LNCaP clone FGC (cell line): ENCODE measurements around the gene CACHD1.

ENCODE experiments used
- DNase-seq: peaks from one replicate; pipeline ENCODE4 v3.0.0-alpha.2; 2011; ENCODE audit warnings: low read depth
- H3K4me3 ChIP-seq: 2 replicates; pipeline ENCODE4 v1.5.1; 2011; ENCODE audit warnings: mild to moderate bottlenecking, low read depth, low read length, control low read depth
- CTCF ChIP-seq: IDR thresholded peaks from 2 replicates; pipeline ENCODE4 v1.5.1; 2012; ENCODE audit warnings: mild to moderate bottlenecking; ENCODE audit not compliant: control insufficient read depth, insufficient read depth; ENCODE audit errors: extremely low read depth

The CACHD1 gene

GRCh38 chr1:64569411-64569810 lies 99.5 kb downstream of the CACHD1 start:
- TF ChIP-seq CTCF: no peak
- DNase-seq: no peak
- no peak overlapping the region for H3K4me3 ChIP-seq

GRCh38 chr1:64570267-64570855 lies 100.4 kb downstream of the CACHD1 start:
- TF ChIP-seq CTCF: no peak
- no peak for DNase-seq
- no peak overlapping the region for H3K4me3 ChIP-seq

- no peak for TF ChIP-seq CTCF
- DNase-seq: no peak
- H3K4me3 ChIP-seq: no peak overlapping the region
Observed at GRCh38 chr1:64572222-64572900, 102.4 kb downstream of the CACHD1 start.

GRCh38 chr1:64574301-64574700 lies 104.4 kb downstream of the CACHD1 start:
- no peak for TF ChIP-seq CTCF
- DNase-seq: no peak
- no peak overlapping the region for H3K4me3 ChIP-seq

- TF ChIP-seq CTCF: no peak
- no peak for DNase-seq
- H3K4me3 ChIP-seq: no peak overlapping the region
Observed at GRCh38 chr1:64575881-64576676, 106.2 kb downstream of the CACHD1 start.

- no peak for TF ChIP-seq CTCF
- H3K4me3 ChIP-seq: no peak overlapping the region
Observed at GRCh38 chr1:64578270-64578973, 108.5 kb downstream of the CACHD1 start.

More at GRCh38 chr1:64578270-64578973, 108.5 kb downstream of the CACHD1 start:
- no peak for DNase-seq
